GM12875 (cell line): ENCODE measurements around the gene SLC16A3.
"Not testable (repeated sequence)": the region's sequence is repeated elsewhere in the genome, so short reads cannot be mapped to it uniquely, and the experiment has no call there.

Source experiments
- H3K4me3 ChIP-seq: one replicate; pipeline ENCODE4 v1.5.1; 2011; ENCODE audit warnings: low read depth, low read length, control low read depth
- CTCF ChIP-seq: IDR thresholded peaks from 2 replicates; pipeline ENCODE4 v1.5.1; 2011; ENCODE audit warnings: low read depth, mild to moderate bottlenecking, control low read depth, inconsistent platforms, low read length, moderate library complexity, borderline replicate concordance; ENCODE audit not compliant: insufficient read depth

The SLC16A3 gene

GRCh38 chr17:82255402-82255972 is 26.6 kb downstream of the SLC16A3 start:
- no peak for TF ChIP-seq CTCF
- H3K4me3 ChIP-seq = no peak overlapping the region

DNA sequence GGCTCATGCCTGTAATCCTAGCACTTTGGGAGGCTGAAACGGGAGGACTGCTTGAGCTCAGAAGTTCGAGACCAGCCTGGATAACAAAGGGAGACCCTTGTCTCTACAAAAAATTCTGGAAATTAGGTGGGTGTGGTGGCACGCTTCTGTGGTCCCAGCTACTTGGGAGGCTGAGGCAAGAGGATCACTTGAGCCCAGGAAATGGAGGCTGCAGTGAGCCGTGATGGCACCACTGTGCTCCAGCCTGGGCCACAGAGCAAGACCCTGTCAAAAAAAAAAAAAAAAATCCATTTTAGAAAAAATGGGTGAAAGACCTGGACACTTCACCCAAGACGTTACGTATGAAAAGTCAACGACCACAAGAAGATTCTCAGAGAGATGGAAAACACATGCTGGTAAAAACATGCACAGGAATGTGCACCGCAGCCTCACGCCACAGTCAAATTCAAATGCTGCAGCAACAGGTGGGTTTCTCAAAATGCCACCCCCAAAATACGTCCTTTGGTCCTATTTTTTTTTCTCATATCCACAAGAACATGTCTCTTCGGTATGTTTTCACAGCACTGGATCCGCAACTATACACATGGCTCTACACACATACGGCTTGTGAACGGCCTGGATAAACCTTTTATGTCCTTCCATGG is 27.5 kb downstream of the SLC16A3 start:
- H3K4me3 ChIP-seq = no peak overlapping the region
- no peak for TF ChIP-seq CTCF

DNA sequence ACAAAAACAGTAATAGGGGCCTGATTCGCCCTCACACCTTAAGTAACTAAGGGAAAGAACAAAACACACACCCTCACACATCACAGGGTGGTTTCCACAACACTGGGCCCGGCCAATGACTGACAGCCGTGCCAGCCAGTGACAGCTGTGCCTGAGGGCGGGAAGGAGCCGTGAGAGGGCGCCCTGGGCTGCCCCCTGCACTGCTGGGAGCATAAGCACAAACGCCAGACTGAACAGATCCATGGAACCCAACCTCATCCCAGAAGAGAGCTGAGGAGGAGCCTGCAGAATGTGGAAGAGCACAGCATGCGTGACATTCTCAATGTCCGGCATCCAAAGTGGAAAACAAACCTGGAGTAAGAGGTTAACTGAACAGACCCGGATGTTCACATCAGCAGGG is 28.6 kb downstream of the SLC16A3 start:
- H3K4me3 ChIP-seq = no peak overlapping the region
- TF ChIP-seq CTCF = no peak

GRCh38 chr17:82258555-82258954 is 29.7 kb downstream of the SLC16A3 start:
- TF ChIP-seq CTCF = no peak
- no peak overlapping the region for H3K4me3 ChIP-seq

DNA sequence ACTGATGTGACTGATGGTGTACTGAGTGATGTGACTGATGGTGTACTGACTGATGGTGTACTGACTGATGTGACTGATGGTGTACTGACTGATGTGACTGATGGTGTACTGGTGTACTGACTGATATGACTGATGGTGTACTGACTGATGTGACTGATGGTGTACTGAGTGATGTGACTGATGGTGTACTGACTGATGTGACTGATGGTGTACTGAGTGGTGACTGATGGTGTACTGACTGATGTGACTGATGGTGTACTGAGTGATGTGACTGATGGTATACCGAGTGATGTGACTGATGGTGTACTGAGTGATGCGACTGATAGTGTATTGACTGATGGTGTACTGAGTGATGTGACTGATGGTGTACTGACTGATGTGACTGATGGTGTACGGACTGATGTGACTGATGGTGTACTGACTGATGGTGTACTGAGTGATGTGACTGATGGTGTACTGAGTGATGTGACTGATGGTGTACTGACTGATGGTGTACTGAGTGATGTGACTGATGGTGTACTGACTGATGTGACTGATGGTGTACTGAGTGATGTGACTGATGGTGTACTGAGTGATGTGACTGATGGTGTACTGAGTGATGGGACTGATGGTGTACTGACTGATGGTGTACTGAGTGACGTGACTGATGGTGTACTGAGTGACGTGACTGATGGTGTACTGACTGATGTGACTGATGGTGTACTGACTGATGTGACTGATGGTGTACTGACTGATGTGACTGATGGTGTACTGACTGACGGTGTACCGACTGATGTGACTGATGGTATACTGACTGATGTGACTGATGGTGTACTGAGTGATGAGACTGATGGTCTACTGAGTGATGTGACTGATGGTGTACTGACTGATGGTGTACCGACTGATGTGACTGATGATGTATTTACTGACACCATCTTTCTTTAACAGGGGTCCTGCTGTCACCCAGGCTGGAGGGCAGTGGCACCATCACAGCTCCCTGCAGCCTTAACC is 31.4 kb downstream of the SLC16A3 start:
- H3K4me3 ChIP-seq = not testable (repeated sequence)

DNA sequence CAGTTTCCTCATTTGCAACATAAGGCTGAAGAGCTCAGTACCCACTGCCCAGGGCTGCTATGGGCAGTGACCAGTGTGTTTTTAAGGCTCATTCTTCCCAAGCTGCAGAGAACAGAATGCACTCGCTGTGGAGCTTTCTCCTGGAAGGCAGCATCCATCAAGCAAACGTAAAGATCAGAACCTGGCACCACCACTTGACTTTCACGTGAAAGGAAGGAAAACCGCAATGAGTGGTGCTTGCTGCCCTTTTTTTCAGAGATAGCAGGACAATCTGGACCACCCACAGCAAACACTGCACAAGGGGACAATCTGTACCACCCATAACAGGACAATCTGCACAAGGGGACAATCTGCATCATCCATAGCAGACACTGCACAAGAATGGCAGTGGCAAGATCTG is 33.5 kb downstream of the SLC16A3 start:
- no peak overlapping the region for H3K4me3 ChIP-seq
- no peak for TF ChIP-seq CTCF

- H3K4me3 ChIP-seq = no peak overlapping the region
- TF ChIP-seq CTCF = no peak
Observed at GRCh38 chr17:82263641-82264040, 34.8 kb downstream of the SLC16A3 start.
